Brain pericyte (primary cell): Measurements from ENCODE around the gene BDKRB2.

Experiments used
- DNase-seq: peaks from one replicate; pipeline ENCODE4 v3.0.0-alpha.2; 2012; ENCODE audit warnings: low read depth, low spot score

BDKRB2 gene

GRCh38 chr14:96270565-96271420 lies 66.2 kb downstream of the BDKRB2 start:
- no peak for DNase-seq

DNA sequence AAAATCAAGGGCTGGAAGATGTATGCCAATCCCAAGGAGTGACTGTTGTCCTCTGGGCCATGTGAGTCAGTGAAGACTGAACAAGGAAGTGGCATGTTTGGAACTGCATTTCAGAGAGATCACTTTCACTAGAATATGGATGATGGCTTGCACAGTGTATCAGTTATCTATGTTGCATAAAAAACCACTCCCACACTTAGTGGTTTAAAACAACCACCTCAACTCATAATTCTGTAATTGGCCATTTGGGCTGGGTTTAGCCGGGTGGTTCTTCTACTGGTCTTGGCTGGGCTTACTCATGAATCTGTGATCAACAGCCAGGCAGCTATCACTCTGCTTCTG lies 66.8 kb downstream of the BDKRB2 start:
- no peak for DNase-seq

GRCh38 chr14:96272777-96273473 lies 68.3 kb downstream of the BDKRB2 start:
- DNase-seq, result no peak

GRCh38 chr14:96273629-96274028 lies 69.0 kb downstream of the BDKRB2 start:
- DNase-seq, result no peak

DNA sequence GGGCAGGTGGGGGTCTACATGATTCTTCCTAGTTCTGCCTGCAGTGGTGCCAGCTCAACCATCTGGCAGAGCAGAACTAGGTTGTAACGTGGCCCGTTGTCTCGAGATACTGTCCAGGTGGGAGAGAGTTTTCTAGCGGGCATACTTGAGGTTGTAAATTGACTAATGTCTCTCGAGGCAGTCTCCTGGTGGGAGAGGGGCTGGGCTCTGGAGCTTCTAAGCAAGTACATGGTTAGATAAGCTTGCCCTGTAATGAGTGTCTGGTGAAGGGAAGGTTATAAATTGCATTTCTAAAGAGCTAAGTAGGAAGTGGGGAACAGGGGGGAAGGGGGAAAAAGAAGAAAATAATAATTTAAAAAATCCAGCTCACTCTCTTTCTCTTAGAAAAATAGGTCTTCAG lies 69.5 kb downstream of the BDKRB2 start:
- DNase-seq, result no peak

GRCh38 chr14:96274543-96274942 lies 69.9 kb downstream of the BDKRB2 start:
- no peak for DNase-seq

DNA sequence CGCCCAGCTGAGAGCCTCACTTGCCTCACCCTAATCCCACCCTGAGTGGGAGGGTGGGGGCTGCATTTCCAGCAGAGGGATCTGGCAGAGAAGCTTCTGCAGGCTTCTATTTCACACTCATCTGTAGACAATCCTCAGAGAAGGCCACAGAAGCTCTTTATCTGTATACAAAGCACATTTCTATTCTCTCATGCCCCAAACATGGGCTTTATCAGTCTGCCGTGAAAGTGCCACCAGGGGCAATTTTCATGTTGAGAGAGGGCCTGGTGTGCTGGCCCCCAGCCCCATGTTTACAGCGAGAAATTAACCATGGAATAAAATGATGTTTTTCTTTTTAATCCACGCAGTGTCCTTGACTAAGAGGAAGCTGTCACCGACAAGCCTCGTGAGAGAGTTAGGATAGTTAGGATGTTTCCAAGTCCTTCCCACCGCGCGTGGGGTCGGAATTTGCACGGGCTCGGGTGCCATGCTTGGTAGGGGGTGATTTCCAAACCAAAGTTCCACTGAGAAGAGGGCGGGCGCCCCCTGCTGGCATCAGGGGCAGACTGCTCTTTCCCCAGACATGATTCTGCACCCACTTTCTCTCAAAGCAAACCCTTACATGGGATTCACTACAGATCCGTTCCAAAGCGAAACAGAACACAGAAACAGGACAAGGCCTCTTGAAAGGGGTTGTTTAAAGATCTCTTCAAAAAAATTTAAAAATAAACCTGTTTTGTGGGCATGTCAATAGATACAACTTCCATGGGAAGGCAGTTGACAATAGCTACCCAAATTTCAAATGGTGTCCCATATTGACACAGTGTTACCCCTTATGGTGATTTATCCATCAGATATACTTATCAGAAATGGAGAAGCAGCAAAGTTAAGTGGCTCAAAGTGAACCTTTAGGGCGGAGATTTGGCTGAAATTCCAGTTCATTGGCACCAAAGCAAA lies 70.8 kb downstream of the BDKRB2 start:
- DNase-seq, result peak; percentile 31

DNA sequence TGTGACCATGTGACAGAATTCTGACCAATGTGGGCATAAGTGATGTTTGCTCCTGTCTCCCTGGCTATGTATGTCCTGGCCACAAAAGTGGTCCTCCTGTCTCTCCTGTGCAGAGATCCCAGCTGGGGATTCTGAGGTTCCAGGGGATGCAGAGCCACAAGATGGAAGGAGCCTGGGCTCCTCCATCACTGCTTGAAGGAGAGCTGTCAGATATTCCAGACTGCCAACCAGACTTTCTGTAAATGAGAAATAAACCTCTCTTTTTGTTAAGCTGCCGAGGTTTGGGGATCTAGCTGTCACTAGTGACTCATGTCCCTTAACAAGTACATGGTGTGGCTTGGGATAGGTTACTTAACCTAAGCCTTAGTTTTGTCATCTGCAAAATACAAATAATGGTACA lies 73.3 kb downstream of the BDKRB2 start:
- DNase-seq, result no peak

- no peak for DNase-seq
Observed at GRCh38 chr14:96279564-96279963, 74.9 kb downstream of the BDKRB2 start.

DNA sequence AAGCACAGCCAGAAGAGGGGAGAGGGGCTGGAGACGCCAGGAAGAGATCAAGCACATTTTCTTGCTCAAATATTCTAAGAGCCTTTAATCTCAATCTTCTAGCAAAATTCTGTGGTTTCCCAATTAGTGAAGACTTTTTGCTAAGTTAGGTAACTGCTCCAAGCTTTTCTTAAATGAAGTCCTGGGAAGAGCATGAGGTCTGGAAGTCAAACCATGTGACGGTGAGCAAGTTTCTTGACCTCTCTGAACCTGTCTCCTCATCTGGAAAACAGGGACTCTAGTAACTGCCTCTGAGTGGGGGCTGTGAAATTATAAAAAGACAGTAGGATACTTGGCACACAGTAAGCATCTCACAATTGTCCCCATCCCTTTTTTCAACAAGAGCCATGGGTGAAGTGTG lies 75.5 kb downstream of the BDKRB2 start:
- no peak for DNase-seq

DNA sequence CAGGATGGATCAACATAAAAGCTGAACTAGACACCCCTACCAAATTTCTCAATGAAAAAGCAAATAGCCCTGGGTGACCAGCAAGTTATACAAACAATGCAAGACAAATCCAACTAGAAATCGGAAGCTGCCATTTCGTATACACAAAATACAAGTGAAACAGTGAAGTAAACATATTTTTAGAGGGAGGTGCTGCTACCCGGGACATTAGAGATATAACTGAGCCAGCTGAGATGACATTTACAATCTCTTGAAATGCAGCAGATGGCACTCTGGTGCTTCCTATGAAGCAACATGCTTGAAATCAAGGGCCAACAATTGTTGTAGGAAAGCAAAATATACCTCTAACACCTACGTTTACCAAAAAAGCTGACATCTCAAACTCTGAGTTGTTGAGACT lies 76.8 kb downstream of the BDKRB2 start:
- DNase-seq, result no peak

GRCh38 chr14:96284008-96284407 lies 79.4 kb downstream of the BDKRB2 start:
- no peak for DNase-seq

GRCh38 chr14:96284430-96284829 lies 79.8 kb downstream of the BDKRB2 start:
- no peak for DNase-seq

- DNase-seq, result no peak
Observed at GRCh38 chr14:96285667-96286066, 81.0 kb downstream of the BDKRB2 start.

DNA sequence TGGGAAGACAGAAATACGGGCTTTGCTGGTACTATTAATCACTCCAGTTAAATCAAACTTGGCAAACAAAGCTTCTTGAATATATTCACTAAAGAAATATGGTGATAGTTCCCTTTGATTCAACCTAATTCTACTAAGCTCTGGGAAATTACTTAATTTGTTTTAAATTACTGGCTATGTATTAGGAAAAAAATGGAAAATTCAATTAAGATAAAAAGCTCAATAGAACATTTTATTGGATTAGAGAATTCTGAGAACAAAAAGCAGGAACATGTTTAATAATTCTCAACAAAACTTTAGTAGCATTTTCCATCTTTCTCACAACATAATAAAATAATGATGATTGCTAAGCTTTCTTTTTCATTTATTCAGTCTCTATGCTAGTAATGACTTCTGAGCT lies 81.6 kb downstream of the BDKRB2 start:
- no peak for DNase-seq

GRCh38 chr14:96287856-96288255 lies 83.2 kb downstream of the BDKRB2 start:
- no peak for DNase-seq
